Ovary (tissue), 9 donors: ENCODE measurements around the gene SMC5. TPM values are rescaled to one million over a fixed set of nuclear protein-coding genes. Genes with fewer than 3 reads are reported as not detected.

Source experiments
- DNase-seq, 5 donors: peaks; one replicate each; pipeline ENCODE4 v3.0.0-alpha.2; 2019 to 2020
- H3K27ac ChIP-seq, 2 donors: fragments of 200-600 bp; one replicate each; pipeline versions ENCODE4 v1.5.1 to v1.8.0; 2019 to 2022
- H3K27me3 ChIP-seq: fragments of 200-600 bp; one replicate; pipeline ENCODE4 v1.8.0; 2022
- H3K36me3 ChIP-seq: fragments of 200-600 bp; sonication (generic); one replicate; pipeline ENCODE4 v1.5.1; 2019
- H3K4me1 ChIP-seq: one replicate; pipeline ENCODE4 v1.8.1; 2013; ENCODE audit warnings: mild to moderate bottlenecking, moderate library complexity; ENCODE audit not compliant: insufficient read depth
- H3K4me3 ChIP-seq: fragments of 200-600 bp; sonication (generic); one replicate; pipeline ENCODE4 v1.5.1; 2017
- H3K9me3 ChIP-seq, 2 donors: fragments of 200-600 bp in 1 of 2; sonication (generic) in 1 of 2; one replicate each; pipeline versions ENCODE4 v1.5.1 to v1.8.1; 2013 to 2019; ENCODE audit warnings: mild to moderate bottlenecking in 1 of 2, moderate library complexity in 1 of 2
- CTCF ChIP-seq, 3 donors: fragments of 450-650 bp in 2 of 3; fragments of 200-600 bp in 1 of 3; IDR thresholded peaks; one replicate each; pipeline versions ENCODE4 v1.5.1 to v1.8.0; 2016 to 2022; ENCODE audit warnings: antibody characterized with exemption in 3 of 3, mild to moderate bottlenecking in 1 of 3
- EP300 ChIP-seq: sonication (generic); formaldehyde crosslinking; IDR thresholded peaks from one replicate; pipeline ENCODE4 v1.6.1; 2017; ENCODE audit warnings: antibody characterized with exemption
- POLR2A ChIP-seq: fragments of 450-650 bp; IDR thresholded peaks from one replicate; pipeline ENCODE4 v1.6.1; 2017; ENCODE audit warnings: antibody characterized with exemption, mild to moderate bottlenecking, moderate library complexity
- WGBS, 3 donors: extraction: QIAGEN DNeasy Blood & Tissue Kit in 1 of 3; methylation state at CpG; one replicate each; pipeline versions ENCODE4 v1.1.5 to v1.1.7; 2013 to 2017; 5-methylcytosine and 5-hydroxymethylcytosine counted together
- intact Hi-C, 4 donors: fragments of 100-400 bp; cut with DNase I; formaldehyde crosslinking; loops; one replicate each; pipeline versions ENCODE4 v1.11.0 to v1.15.1; 2022 to 2023
- polyA plus RNA-seq, 2 donors: library from polyadenylated mRNA; stranded (reverse); fragments of 200-250 nt in 1 of 2; fragments of 350-450 nt in 1 of 2; fragmentation: Illumina TruSeq in 1 of 2; extraction: RNeasy Lipid Tissue Mini Kit (QIAGEN cat#74804) in 1 of 2; gene quantifications; one replicate each; pipeline ENCODE4 v1.2.3, GENCODE V29; 2013 to 2014
- total RNA-seq, 7 donors: library from RNA; depleted of rRNA in 2 of 7; stranded (reverse); fragments of >200 nt in 2 of 7; fragmentation: NEBNext Ultra II Directional in 3 of 7; extraction: Animal tissue kit (Norgen Biotek cat#: 25700) in 3 of 7; gene quantifications; one replicate each; pipeline versions ENCODE4 v1.1.0 to v1.2.4, GENCODE V29; 2016 to 2023
- donor health status: DM: no; HTN: no; CAD: no; lungs with moderate emphysema.
- donor health status: DM: no; HTN: no; CAD: no.
- donor health status: Bipolar disorder and iron deficiency.
- donor health status: DM: yes; HTN: yes; CAD: no.
- donor health status: DM: no; HTN: no; CAD: no.
- donor health status: DM: yes; HTN: yes; CAD: no.

SMC5 gene
- total and polyA plus RNA-seq, 9 donors, result 19.5 to 55.8 (median 46.1) TPM

GRCh38 chr9:70260007-70260443 is 1.2 kb downstream of the SMC5 start:
- H3K4me1 ChIP-seq, result peaks cover 25% of the 10 kb centered on the region

GRCh38 chr9:70260606-70261005 is 1.8 kb downstream of the SMC5 start:
- Histone ChIP-seq H3K27me3 (no peaks in the 10 kb centered on the region), H3K27ac (no peak overlapping the region), H3K9me3 (no peaks in the 10 kb centered on the region), H3K4me3 (peak overlapping the region; percentile 61), H3K4me1 (peaks cover 25% of the 10 kb centered on the region), H3K36me3 (no peaks in the 10 kb centered on the region)
- WGBS, 3 donors, result 83 to 84% (median 84%) methylated on average over 8 of the region's 8 CpGs
- DNase-seq, result no peak
- TF ChIP-seq CTCF (IDR thresholded peaks at IDR 0.05), result no peak
- no peak for TF ChIP-seq POLR2A
- TF ChIP-seq EP300, result no peak
- intact Hi-C loops, result loop anchor here in 1 of 4 donors (5.0 kb wide), 1 partner anchor 352 kb away; no protein-coding TSS in a partner anchor

More at GRCh38 chr9:70260007-70260443, 1.2 kb downstream of the SMC5 start:
- Histone ChIP-seq H3K27me3 (no peaks in the 10 kb centered on the region), H3K9me3 (no peaks in the 10 kb centered on the region), H3K4me3 (peak overlapping the region; percentile 61), H3K27ac (no peak overlapping the region), H3K36me3 (no peaks in the 10 kb centered on the region)
- TF ChIP-seq POLR2A, result no peak
- no peak for TF ChIP-seq CTCF (IDR thresholded peaks at IDR 0.05)
- TF ChIP-seq EP300, result no peak
- DNase-seq, result peak in 4 of 5 donors; percentile 30 to 53 (median 39)
- 64 to 72% (median 66%) methylated on average over 30 of the region's 30 CpGs for WGBS, 3 donors
- intact Hi-C loops, result loop anchor here in 1 of 4 donors (5.0 kb wide), 1 partner anchor 352 kb away; no protein-coding TSS in a partner anchor

- no peaks in the 10 kb centered on the region for H3K9me3 ChIP-seq
- no peak for DNase-seq
- 57 to 68% (median 61%) methylated on average over 4 of the region's 4 CpGs for WGBS, 3 donors
- no peaks in the 10 kb centered on the region for H3K27me3 ChIP-seq
- H3K36me3 ChIP-seq, result no peaks in the 10 kb centered on the region
- no peak overlapping the region for H3K27ac ChIP-seq
- intact Hi-C loops, result loop anchor here in 1 of 4 donors (5.0 kb wide), 1 partner anchor 351 kb away; no protein-coding TSS in a partner anchor
- peak overlapping the region; percentile 61 for H3K4me3 ChIP-seq
- H3K4me1 ChIP-seq, result peaks cover 25% of the 10 kb centered on the region
- TF ChIP-seq CTCF (IDR thresholded peaks at IDR 0.05) (no peak), EP300 (no peak), POLR2A (no peak)
Observed at GRCh38 chr9:70261131-70261870, 2.5 kb downstream of the SMC5 start.

GRCh38 chr9:70262366-70262765 is 3.6 kb downstream of the SMC5 start:
- Histone ChIP-seq H3K9me3 (no peaks in the 10 kb centered on the region), H3K27ac (no peak overlapping the region), H3K4me1 (peaks cover 20% of the 10 kb centered on the region), H3K4me3 (no peak overlapping the region), H3K27me3 (no peaks in the 10 kb centered on the region), H3K36me3 (no peaks in the 10 kb centered on the region)
- TF ChIP-seq CTCF (IDR thresholded peaks at IDR 0.05) (no peak), POLR2A (no peak), EP300 (no peak)
- DNase-seq, result no peak
- intact Hi-C loops, result loop anchor here in 1 of 4 donors (5.0 kb wide), 1 partner anchor 350 kb away; no protein-coding TSS in a partner anchor
- WGBS, 3 donors, result 87 to 96% (median 93%) methylated on average over 2 of the region's 2 CpGs
